C4-2B (cell line): ENCODE data around the gene TMCC1.

Source experiments
- H3K27ac ChIP-seq: fragments of 450-650 bp; 2 replicates; pipeline ENCODE4 v1.5.1; 2017
- CTCF ChIP-seq: fragments of 450-650 bp; conservative IDR thresholded peaks from 2 replicates; pipeline ENCODE4 v1.5.1; 2017; ENCODE audit warnings: mild to moderate bottlenecking
- ZFX ChIP-seq: fragments of 450-650 bp; IDR thresholded peaks from 2 replicates; pipeline ENCODE4 v1.6.1; 2017

Gene TMCC1

GRCh38 chr3:129683201-129683600 is 210.3 kb downstream of the TMCC1 start:
- TF ChIP-seq CTCF (no peak), ZFX (no peak)
- H3K27ac ChIP-seq: no peak overlapping the region

DNA sequence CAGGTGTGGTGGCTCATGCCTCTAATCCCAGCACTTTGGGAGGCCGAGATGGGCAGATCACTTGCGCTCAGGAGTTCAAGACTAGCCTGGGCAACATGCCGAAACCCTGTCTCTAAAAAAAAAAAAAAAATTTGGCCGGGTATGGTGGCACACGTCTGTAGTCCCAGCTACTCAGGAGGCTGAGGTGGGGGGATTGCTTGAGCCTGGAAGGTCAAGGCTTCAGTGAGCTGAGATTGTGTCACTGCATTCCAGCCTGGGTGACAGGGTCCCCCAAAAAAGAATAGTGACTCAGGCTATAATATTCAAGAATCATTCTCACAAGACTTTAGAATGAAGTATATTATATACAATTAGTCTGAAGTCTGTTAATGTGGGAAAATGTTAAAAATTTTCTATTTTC is 216.5 kb downstream of the TMCC1 start:
- no peak for TF ChIP-seq ZFX
- no peak for TF ChIP-seq CTCF
- H3K27ac ChIP-seq: no peak overlapping the region

GRCh38 chr3:129674798-129675123 is 218.8 kb downstream of the TMCC1 start:
- H3K27ac ChIP-seq: peak overlapping the region; percentile 28; the same call in 1 of the 2 replicates

GRCh38 chr3:129673897-129674797 is 219.4 kb downstream of the TMCC1 start:
- H3K27ac ChIP-seq: peak overlapping the region; percentile 53
- TF ChIP-seq CTCF (no peak), ZFX (no peak)

- no peak for TF ChIP-seq ZFX
- TF ChIP-seq CTCF: no peak
- H3K27ac ChIP-seq: peak overlapping the region; percentile 53
These were observed 220.5 kb downstream of the TMCC1 start for GRCh38 chr3:129673012-129673411.

DNA sequence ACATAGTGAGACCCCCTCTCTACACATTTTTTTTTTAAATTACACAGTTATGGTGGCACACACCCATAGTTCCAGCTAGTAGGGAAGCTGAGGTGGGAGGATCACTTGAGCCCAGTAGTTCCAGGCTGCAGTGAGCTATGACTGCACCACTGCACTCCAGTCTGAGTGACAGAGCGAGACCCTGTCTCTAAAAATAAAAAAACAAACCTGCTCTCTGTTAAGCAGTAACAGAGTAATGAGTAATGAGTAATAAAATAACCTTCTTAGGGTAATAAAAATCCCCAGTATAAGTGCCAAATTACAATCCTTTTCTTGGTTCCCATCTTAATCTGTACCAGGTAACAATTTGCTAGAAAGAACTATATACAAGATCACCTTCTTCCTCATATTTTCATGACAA is 221.1 kb downstream of the TMCC1 start:
- H3K27ac ChIP-seq: no peak overlapping the region
- no peak for TF ChIP-seq CTCF
- no peak for TF ChIP-seq ZFX

DNA sequence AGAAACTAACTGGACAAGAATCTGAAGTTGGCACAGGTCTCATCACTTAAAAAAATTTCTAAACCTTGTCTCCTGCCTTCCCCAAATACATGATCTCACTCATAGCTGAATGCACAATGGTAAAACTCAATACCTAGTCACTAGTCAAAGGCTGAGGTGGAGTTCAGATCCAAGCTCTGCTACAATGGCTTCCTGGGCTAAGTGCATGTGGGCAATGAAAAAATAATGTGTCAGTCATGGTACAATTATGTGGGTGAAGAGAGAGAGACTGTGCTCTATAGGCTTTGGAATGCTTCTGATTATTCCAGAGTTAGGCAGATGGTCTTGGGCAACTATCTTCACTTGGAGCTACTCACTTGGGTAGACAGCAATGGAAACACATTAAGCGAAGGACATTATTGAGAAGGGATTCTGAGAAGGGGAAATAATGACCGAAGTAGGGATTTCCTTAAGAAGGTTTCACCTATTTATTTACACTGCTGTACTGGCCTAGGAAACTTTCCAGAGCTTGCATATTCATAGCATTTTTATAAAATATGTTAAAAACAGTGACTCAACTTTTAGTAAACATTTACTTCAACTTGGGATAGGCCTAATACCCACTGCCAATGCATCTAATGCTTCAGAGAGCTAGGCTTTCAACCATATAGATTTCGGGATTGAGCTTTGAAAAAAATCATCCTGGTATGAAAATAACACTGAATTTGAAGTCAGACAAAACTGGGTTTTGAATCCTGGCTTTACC is 228.3 kb downstream of the TMCC1 start:
- no peak overlapping the region for H3K27ac ChIP-seq
- no peak for TF ChIP-seq CTCF
- TF ChIP-seq ZFX: no peak
